Keratinocyte (primary cell): ENCODE data around the gene TRA2A.

ENCODE experiments used
- EZH2 ChIP-seq: IDR thresholded peaks from one replicate; pipeline ENCODE4 v1.6.1; 2012; ENCODE audit warnings: inconsistent platforms, mild to moderate bottlenecking, low read length, moderate library complexity
- TF ChIP-seq, protein P1 (sequence below), 3 experiments: IDR thresholded peaks in 1 of 3; conservative IDR thresholded peaks in 1 of 3; optimal IDR thresholded peaks in 1 of 3; 2 replicates in 2 of 3; 3 replicates in 1 of 3; pipeline versions ENCODE3 to v1.5.1; 2011; ENCODE audit warnings: low read length in 3 of 3, mild to moderate bottlenecking in 3 of 3, moderate library complexity in 2 of 3, control low read depth in 1 of 3, inconsistent platforms in 1 of 3; ENCODE audit not compliant: insufficient read depth in 2 of 3; ENCODE audit errors: extremely low read depth in 1 of 3

DNA sequence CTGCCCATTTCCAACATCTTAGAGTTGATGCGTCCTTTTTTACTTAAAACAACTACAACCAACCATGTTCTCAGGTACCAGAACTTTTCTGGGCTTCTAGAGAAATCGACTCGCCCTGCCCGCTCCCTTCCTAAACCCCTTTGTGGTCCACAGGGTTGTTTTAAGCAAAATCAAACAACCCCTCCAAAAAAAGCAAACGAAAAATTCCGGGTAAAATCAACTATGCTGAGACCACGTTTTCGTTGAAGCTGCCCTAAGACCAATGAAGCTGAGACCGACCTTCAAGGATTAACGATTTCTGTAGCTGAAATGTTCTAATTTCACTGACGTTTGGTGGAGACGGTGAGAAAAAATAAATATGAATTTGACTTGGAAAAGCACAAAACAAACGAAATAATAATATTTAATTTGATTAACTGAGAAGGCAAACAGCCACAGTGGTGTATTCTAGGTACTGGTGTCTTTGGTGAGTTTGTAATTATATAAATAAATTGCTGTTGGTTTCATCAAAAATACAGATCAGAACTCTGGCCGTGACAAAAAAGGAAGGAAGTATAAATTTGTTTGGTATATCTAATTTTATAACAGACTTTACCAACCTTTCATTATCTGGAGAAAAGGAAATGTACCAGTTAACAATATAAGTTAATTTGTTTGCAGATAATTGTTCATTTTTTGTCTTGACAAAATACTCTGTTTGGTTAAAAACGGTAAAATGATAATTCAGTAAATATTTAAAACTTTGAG lies 56.8 kb downstream of the TRA2A start:
- TF ChIP-seq, protein P1, sequence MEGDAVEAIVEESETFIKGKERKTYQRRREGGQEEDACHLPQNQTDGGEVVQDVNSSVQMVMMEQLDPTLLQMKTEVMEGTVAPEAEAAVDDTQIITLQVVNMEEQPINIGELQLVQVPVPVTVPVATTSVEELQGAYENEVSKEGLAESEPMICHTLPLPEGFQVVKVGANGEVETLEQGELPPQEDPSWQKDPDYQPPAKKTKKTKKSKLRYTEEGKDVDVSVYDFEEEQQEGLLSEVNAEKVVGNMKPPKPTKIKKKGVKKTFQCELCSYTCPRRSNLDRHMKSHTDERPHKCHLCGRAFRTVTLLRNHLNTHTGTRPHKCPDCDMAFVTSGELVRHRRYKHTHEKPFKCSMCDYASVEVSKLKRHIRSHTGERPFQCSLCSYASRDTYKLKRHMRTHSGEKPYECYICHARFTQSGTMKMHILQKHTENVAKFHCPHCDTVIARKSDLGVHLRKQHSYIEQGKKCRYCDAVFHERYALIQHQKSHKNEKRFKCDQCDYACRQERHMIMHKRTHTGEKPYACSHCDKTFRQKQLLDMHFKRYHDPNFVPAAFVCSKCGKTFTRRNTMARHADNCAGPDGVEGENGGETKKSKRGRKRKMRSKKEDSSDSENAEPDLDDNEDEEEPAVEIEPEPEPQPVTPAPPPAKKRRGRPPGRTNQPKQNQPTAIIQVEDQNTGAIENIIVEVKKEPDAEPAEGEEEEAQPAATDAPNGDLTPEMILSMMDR (optimal IDR thresholded peaks at IDR 0.05 in 1 of 3, IDR thresholded peaks at IDR 0.05 in 1 of 3, conservative IDR thresholded peaks at IDR 0.05 in 1 of 3; ENCODE audit: extremely low read depth in 1 of 3, insufficient read depth in 2 of 3, low read length in 3 of 3), result no peak
- TF ChIP-seq EZH2, result no peak
